HG03103 (cell line): ENCODE measurements around the gene RIMKLA.

Experiments used
- ATAC-seq: cut with Tn5 transposase; IDR thresholded peaks from one replicate; pipeline ENCODE4 v1.9.1; 2021; ENCODE audit warnings: low read depth; ENCODE audit not compliant: unreplicated experiment

Gene RIMKLA

GRCh38 chr1:42370876-42371549 is 9.6 kb upstream of the RIMKLA start:
- ATAC-seq, result no peak

- no peak for ATAC-seq
Measured at GRCh38 chr1:42372796-42373195, 7.8 kb upstream of the RIMKLA start.

- peak; percentile 43 for ATAC-seq
Measured at GRCh38 chr1:42379794-42380585, 602 bp upstream of the RIMKLA start.

GRCh38 chr1:42381280-42381673 is 685 bp downstream of the RIMKLA start:
- no peak for ATAC-seq

- no peak for ATAC-seq
Measured at GRCh38 chr1:42385283-42385682, 4.7 kb downstream of the RIMKLA start.

- no peak for ATAC-seq
Measured at GRCh38 chr1:42386051-42386450, 5.5 kb downstream of the RIMKLA start.

- ATAC-seq, result no peak
Measured at GRCh38 chr1:42392255-42392654, 11.7 kb downstream of the RIMKLA start.

GRCh38 chr1:42392967-42393848 is 12.6 kb downstream of the RIMKLA start:
- ATAC-seq, result no peak

- no peak for ATAC-seq
Measured at GRCh38 chr1:42399315-42400100, 18.9 kb downstream of the RIMKLA start.

GRCh38 chr1:42403880-42404400 is 23.3 kb downstream of the RIMKLA start:
- no peak for ATAC-seq

GRCh38 chr1:42414551-42415496 is 34.2 kb downstream of the RIMKLA start:
- no peak for ATAC-seq

GRCh38 chr1:42417166-42417565 is 36.6 kb downstream of the RIMKLA start:
- ATAC-seq, result no peak

- ATAC-seq, result no peak
Measured at GRCh38 chr1:42418516-42418915, 37.9 kb downstream of the RIMKLA start.

GRCh38 chr1:42419126-42419821 is 38.7 kb downstream of the RIMKLA start:
- no peak for ATAC-seq

- ATAC-seq, result no peak
Measured at GRCh38 chr1:42420121-42420520, 39.5 kb downstream of the RIMKLA start.

- ATAC-seq, result no peak
Measured at GRCh38 chr1:42420911-42421585, 40.5 kb downstream of the RIMKLA start.

- no peak for ATAC-seq
Measured at GRCh38 chr1:42422737-42423136, 42.1 kb downstream of the RIMKLA start.

GRCh38 chr1:42423681-42424080 is 43.1 kb downstream of the RIMKLA start:
- no peak for ATAC-seq
